GM12865 (cell line): ENCODE measurements around the gene PARP16.

Experiments
- DNase-seq: peaks from one replicate; pipeline ENCODE4 v3.0.0; 2010; ENCODE audit warnings: low read depth
- H3K4me3 ChIP-seq: 2 replicates; pipeline ENCODE4 v1.5.1; 2011; ENCODE audit warnings: mild to moderate bottlenecking, low read depth, low read length, control low read depth
- TF ChIP-seq, protein P1 (sequence below): IDR thresholded peaks from 2 replicates; pipeline ENCODE4 v1.5.1; 2011; ENCODE audit warnings: low read length, control low read depth, low read depth, inconsistent platforms; ENCODE audit not compliant: insufficient read depth; ENCODE audit errors: missing control alignments

The PARP16 gene

DNA sequence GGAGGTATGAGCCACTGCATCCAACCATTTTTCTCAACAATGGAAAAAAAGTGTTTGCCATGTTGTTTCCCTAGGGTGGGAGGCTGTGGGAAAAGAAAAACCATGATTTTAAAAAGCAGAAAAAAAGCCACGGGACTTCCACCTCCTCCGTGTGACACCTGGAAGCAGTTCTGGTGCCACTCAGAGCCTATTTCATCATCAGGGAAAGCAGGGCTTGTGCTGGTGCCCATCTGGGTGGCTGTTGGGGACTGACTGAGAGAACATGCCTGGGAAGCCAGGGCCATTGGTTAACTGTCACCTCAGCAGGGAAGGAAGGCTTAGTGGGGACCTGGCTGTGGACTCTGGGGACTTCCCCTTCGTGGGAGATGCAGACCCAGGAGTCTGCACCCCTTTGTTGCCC is 25.1 kb upstream of the PARP16 start:
- TF ChIP-seq, protein P1, sequence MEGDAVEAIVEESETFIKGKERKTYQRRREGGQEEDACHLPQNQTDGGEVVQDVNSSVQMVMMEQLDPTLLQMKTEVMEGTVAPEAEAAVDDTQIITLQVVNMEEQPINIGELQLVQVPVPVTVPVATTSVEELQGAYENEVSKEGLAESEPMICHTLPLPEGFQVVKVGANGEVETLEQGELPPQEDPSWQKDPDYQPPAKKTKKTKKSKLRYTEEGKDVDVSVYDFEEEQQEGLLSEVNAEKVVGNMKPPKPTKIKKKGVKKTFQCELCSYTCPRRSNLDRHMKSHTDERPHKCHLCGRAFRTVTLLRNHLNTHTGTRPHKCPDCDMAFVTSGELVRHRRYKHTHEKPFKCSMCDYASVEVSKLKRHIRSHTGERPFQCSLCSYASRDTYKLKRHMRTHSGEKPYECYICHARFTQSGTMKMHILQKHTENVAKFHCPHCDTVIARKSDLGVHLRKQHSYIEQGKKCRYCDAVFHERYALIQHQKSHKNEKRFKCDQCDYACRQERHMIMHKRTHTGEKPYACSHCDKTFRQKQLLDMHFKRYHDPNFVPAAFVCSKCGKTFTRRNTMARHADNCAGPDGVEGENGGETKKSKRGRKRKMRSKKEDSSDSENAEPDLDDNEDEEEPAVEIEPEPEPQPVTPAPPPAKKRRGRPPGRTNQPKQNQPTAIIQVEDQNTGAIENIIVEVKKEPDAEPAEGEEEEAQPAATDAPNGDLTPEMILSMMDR, result no peak
- H3K4me3 ChIP-seq, result no peak overlapping the region
- no peak for DNase-seq

DNA sequence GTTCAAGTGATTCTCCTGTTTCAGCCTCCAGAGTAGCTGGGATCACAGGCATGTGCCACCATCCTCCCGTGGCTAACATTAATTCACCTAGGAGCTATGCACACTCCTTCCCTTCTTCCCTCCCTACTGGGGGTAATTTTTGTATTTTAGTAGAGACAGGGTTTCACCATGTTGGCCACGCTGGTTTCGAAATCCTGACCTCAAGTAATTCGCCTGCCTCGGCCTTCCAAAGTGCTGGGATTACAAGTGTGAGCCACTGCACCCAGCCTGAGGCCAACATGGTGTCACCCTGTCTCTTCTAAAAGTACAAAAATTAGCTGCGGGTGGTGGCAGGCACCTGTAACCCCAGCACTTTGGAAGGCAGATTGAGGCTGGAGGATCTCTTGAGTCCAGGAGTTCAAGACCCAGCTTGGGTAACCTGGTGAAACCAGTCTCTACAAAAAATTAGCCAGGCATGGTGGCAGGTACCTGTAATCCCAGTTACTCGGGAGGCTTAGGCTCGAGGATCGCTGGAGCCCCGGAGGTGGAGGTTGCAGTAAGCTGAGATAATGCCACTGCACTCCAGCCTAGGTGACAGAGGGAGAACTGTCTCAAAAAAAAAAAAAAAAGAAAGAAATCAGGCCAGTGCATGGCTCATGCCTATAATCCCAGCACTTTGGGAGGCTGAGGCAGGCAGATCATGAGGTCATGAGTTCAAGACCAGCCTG is 23.9 kb upstream of the PARP16 start:
- no peak for DNase-seq
- TF ChIP-seq, protein P1, result no peak
- H3K4me3 ChIP-seq, result no peak overlapping the region

DNA sequence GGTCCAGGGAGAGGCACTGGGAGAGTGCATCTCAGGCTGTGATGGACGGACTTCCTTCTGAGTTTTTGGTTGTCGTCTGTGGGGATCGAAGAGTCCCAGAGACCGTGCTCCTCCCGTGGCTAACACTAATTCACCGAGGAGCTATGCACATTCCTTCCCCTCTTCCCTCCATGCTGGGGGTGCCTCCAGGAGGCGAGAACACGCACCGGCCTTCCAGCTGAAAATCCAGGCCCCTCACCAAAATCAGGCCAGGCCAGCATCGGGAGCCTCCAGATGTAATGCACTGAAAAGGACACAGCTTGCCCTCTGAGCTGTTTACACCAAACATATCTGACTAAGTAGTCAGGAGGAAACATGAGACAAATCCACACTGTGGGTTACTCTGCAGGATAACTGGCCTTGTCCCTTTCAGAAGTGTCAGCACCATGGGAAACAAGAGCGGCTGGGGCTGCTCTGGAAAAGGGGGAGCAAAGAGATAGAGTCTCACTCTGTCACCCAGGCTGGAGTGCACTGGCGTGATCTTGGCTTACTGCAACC is 23.3 kb upstream of the PARP16 start:
- DNase-seq, result no peak
- TF ChIP-seq, protein P1, result no peak
- no peak overlapping the region for H3K4me3 ChIP-seq

DNA sequence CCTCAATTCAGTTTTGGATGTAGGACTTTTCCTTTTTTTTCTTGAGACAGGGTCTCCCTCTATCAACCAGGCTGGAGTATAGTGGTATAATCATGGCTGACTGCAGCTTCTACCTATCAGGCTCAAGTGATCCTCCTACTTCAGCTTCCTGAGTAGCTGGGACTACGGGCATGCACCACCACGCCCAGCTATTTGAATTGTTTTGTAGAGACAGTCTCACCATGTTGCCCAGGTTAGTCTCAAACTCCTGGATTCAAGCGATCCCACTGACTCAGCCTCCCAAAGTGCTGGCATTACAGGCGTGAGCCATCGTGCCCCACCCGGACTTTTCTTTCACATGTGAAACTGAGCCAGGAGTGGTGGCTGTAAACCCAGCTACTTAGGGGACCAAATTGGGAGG is 21.3 kb upstream of the PARP16 start:
- H3K4me3 ChIP-seq, result no peak overlapping the region
- TF ChIP-seq, protein P1, result no peak
- no peak for DNase-seq

DNA sequence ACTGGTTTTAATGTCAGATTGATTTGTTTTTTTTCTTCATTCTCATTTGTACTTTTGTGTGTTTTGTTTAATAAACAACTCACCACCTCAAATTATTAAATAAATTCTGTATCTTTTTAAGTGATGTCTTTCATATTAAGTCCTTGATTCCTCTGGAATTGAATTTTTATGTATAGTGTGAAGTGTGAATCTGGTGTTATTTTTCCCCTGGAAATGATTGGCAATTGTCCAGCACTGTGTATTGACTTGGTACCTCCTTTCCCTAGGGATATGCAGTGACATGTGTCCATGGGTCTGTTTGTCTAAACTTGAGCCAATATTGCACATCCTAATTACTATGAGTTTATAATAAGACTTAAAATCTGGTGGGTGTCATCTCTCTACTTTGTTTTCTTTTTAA is 19.9 kb upstream of the PARP16 start:
- DNase-seq, result no peak
- TF ChIP-seq, protein P1, result no peak
- no peak overlapping the region for H3K4me3 ChIP-seq

DNA sequence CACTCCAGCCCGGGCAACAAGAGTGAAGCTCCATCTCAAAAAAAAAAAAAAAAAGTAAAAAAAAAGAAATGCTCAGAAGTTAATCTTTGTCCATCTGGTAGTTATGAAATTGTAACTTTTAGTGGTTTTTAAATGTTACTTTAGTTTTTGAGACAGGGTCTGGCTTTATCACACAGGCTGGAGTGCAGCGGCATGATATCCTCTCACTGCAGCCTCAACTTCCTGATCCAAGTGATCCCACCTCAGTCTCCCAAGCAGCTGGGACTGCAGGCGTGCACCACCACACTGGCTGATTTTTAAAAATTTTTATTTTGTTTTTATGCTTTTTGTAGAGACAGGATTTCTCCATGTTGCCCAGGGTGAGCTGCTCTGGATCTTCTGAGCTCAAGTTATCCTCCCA is 19.1 kb upstream of the PARP16 start:
- TF ChIP-seq, protein P1, result no peak
- DNase-seq, result no peak
- no peak overlapping the region for H3K4me3 ChIP-seq
